ENCODE results near the gene KIAA1549. TPM values are rescaled to one million over a fixed set of nuclear protein-coding genes. Genes with fewer than 3 reads are reported as not detected.

The KIAA1549 gene
- total and polyA plus RNA-seq, 2 of the 8 experiments (the other 6 are each of a cell fraction or from before 2014, with no cell fraction given), result 6.5 to 17.3 TPM

DNA sequence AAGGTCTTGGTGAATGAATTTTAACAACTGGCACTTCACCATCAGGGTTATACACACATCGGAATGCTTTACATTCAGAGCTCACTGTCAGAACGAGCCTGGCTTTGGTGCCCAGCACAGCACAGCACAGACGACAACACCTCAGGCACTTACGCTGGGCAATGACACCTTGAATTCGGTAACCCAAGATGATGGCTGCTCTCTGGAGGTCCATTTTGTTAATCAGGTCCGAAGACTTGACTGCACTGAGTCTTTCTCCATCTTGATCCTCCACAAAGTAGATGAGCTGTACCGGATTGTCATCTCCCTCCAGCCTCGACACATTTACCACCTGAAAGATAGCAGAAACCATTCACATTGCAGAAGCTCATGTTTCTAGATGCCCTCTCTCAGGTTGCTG, 82.4 kb downstream of the KIAA1549 start:
- Histone ChIP-seq H3K4me1 (replicated peaks in 1 of 4; ENCODE audit: control insufficient read depth in 3 of 4, insufficient read depth in 4 of 4, low read length in 3 of 4) (no peaks in the 10 kb centered on the region), H3K14ac (ENCODE audit: insufficient read length) (no peak overlapping the region), H2BK15ac (ENCODE audit: low read length) (no peak overlapping the region), H4K20me1 (replicated peaks in 1 of 2; ENCODE audit: control insufficient read depth in 1 of 2, insufficient read depth in 2 of 2, low read length in 2 of 2) (no peaks in the 10 kb centered on the region), H3K9ac (replicated peaks in 1 of 4; ENCODE audit: extremely low read depth in 1 of 4, low read depth in 3 of 4, low read length in 3 of 4) (no peak overlapping the region), H3K36me3 (ENCODE audit: control insufficient read depth in 2 of 4, insufficient read depth in 4 of 4, low read length in 3 of 4) (peaks cover 4 to 22% (median 12%) of the 10 kb centered on the region in 4 experiments; a peak in 5 of 8 replicates), H3K4ac (replicated peaks; ENCODE audit: insufficient read length, low read depth, low read length) (no peak overlapping the region), H3K79me1 (ENCODE audit: low read depth, low read length) (no peaks in the 10 kb centered on the region; the same call in 1 of the 2 replicates), H4K5ac (ENCODE audit: insufficient read length, low read depth, low read length) (no peak overlapping the region), H3K23ac (ENCODE audit: insufficient read length) (no peak overlapping the region), H3K27me3 (replicated peaks in 1 of 4; ENCODE audit: control insufficient read depth in 3 of 4, extremely low read depth in 1 of 4, insufficient read depth in 3 of 4, low read length in 3 of 4) (no peaks in the 10 kb centered on the region), H2BK120ac (replicated peaks; ENCODE audit: low read depth, low read length) (no peak overlapping the region), H3K18ac (ENCODE audit: extremely low read depth, low read length) (no peak overlapping the region), H4K91ac (replicated peaks; ENCODE audit: insufficient read length, low read length) (no peak overlapping the region), H2BK5ac (ENCODE audit: low read depth, low read length) (no peak overlapping the region), H2BK20ac (ENCODE audit: low read length) (no peak overlapping the region), H2AFZ (ENCODE audit: low read length) (no peak overlapping the region), H3K4me2 (ENCODE audit: insufficient read depth in 1 of 2, low read depth in 2 of 2, low read length in 2 of 2) (no peak overlapping the region), H3K27ac (ENCODE audit: low read depth, low read length) (no peak overlapping the region), H4K8ac (ENCODE audit: extremely low read depth, insufficient read depth, low read length) (no peak overlapping the region), H3K9me3 (ENCODE audit: insufficient read depth in 2 of 2, low read depth in 1 of 2, low read length in 1 of 2) (no peaks in the 10 kb centered on the region), H3K4me3 (ENCODE audit: extremely low read depth in 1 of 4, insufficient read depth in 2 of 4, low read depth in 3 of 4, low read length in 4 of 4) (no peak overlapping the region), H2BK12ac (ENCODE audit: low read depth, low read length) (no peak overlapping the region), H2AK5ac (ENCODE audit: low read depth, low read length) (no peak overlapping the region), H3K79me2 (ENCODE audit: control insufficient read depth in 1 of 2, insufficient read depth in 2 of 2, low read length in 2 of 2) (no peaks in the 10 kb centered on the region), H3K56ac (replicated peaks; ENCODE audit: insufficient read length, low read depth, low read length) (no peak overlapping the region), H3K23me2 (ENCODE audit: low read depth, low read length) (0 out of 2 replicates have a peak, but pooled peaks cover 1% of the 10 kb centered on the region)
- no peak for FAIRE-seq
- WGBS, 2 experiments (ENCODE audit: extremely low coverage in 1 of 2, insufficient coverage in 1 of 2, insufficient read length in 1 of 2, insufficient replicate concordance in 2 of 2, low coverage in 1 of 2, low lambda C conversion rate in 2 of 2, missing lambda C conversion rate in 1 of 2), result 84% methylated on average over 8 of the region's 8 CpGs; no CpG with 5 or more reads in 1 of the 2 experiments
- POLR2A ChIA-PET (ENCODE audit: partially characterized antibody), result interaction anchor here (0.6 kb wide), 1 partner anchor 119 kb away, joined by 3 read pairs; no protein-coding TSS in a partner anchor
- DNase-seq (ENCODE audit: low read depth in 1 of 2, low spot score in 2 of 2), result no peak
- CTCF ChIA-PET (ENCODE audit: partially characterized antibody), result interaction anchor here (0.9 to 1.6 kb wide), 4 partner anchors 9 to 23 kb away, joined by 3 to 6 read pairs (median 5); no protein-coding TSS in a partner anchor
- TF ChIP-seq ASH2L (IDR thresholded peaks at IDR 0.05; ENCODE audit: low read length), result no peak
- no peak for TF ChIP-seq KDM5A (IDR thresholded peaks at IDR 0.05; ENCODE audit: low read length)
- TF ChIP-seq FOSL1 (IDR thresholded peaks at IDR 0.05; ENCODE audit: insufficient read depth, low read depth, low read length), result no peak
- TF ChIP-seq CHD2 (IDR thresholded peaks at IDR 0.05; ENCODE audit: low read length), result no peak
- TF ChIP-seq CEBPB (IDR thresholded peaks at IDR 0.05; ENCODE audit: low read depth, low read length), result no peak
- TF ChIP-seq POU5F1 (IDR thresholded peaks at IDR 0.05; ENCODE audit: low read depth, low read length), result no peak
- TF ChIP-seq BRCA1 (IDR thresholded peaks at IDR 0.05; ENCODE audit: low read depth, low read length), result no peak
- TF ChIP-seq SIN3A (conservative IDR thresholded peaks at IDR 0.05 in 1 of 2, IDR thresholded peaks at IDR 0.05 in 1 of 2; ENCODE audit: low read depth in 1 of 2, low read length in 2 of 2), result no peak
- no peak for TF ChIP-seq RFX5 (IDR thresholded peaks at IDR 0.05; ENCODE audit: borderline replicate concordance, low read depth, low read length)
- TF ChIP-seq SP4 (IDR thresholded peaks at IDR 0.05; ENCODE audit: low read length), result no peak
- TF ChIP-seq RAD21 (IDR thresholded peaks at IDR 0.05 in 1 of 2, conservative IDR thresholded peaks at IDR 0.05 in 1 of 2; ENCODE audit: low read depth in 2 of 2, low read length in 2 of 2), result no peak
- no peak for TF ChIP-seq BCL11A (IDR thresholded peaks at IDR 0.05; ENCODE audit: low read depth in 2 of 2, low read length in 2 of 2)
- no peak for TF ChIP-seq EZH2 (IDR thresholded peaks at IDR 0.05; ENCODE audit: low read depth, low read length, severe bottlenecking)
- TF ChIP-seq KDM1A (IDR thresholded peaks at IDR 0.05; ENCODE audit: borderline replicate concordance, low read length), result no peak
- TF ChIP-seq EGR1 (IDR thresholded peaks at IDR 0.05; ENCODE audit: borderline replicate concordance, low read depth, low read length), result no peak

Data from H1 (cell line).